NT2/D1 (cell line): ENCODE data around the gene CDH4.

ENCODE experiments used
- YY1 ChIP-seq: IDR thresholded peaks from 2 replicates; pipeline ENCODE4 v1.6.1; 2011; ENCODE audit not compliant: insufficient read length, insufficient read depth
- ZNF274 ChIP-seq: IDR thresholded peaks from 2 replicates; pipeline ENCODE4 v1.6.1; 2011; ENCODE audit warnings: mild to moderate bottlenecking, low read depth, low read length

DNA sequence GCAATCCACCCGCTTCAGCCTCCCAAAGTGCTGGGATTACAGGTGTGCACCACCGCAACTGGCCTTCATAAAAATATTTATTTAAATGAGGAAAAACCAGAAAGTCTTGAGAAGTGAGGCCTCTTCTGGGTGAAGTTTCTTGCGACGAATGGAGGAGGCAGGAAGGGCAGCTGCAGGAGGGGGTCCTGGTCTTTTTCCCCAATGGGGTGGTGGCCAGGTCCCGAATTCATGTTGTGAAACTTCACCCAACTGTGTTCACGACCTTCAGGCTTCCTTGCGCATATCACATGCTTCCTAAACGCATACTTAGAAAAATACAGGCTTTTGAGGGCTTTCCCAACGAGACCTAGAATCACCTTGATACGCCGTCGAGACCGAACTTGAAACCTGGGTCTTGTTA, 145.1 kb downstream of the CDH4 start:
- TF ChIP-seq YY1 (no peak), ZNF274 (no peak)
